HG02943 (cell line): ENCODE measurements around the gene CDKAL1.

Experiments used
- ATAC-seq: cut with Tn5 transposase; IDR thresholded peaks from one replicate; pipeline ENCODE4 v1.9.1; 2021; ENCODE audit warnings: mild to moderate bottlenecking, low read depth, moderate library complexity; ENCODE audit not compliant: unreplicated experiment

Gene CDKAL1

DNA sequence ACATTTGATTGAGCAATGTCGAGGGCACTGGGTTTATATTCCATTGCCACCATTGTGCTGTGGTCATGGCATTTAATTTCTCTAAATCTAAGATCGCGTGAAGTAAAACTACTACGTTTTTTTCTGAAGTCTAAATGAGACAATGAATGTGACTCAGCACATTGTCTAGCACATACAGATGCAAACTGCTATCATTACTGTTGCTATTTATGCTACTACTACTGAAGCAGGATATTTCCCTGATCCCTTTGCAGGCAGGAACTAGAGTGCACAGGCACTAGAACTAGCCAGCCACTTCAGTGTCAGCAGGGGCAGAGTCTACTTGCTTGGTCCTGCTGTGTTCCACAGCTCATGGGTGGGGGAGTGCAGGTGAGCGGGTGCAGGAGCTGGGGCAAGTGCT, 449.7 kb downstream of the CDKAL1 start:
- ATAC-seq = no peak

- no peak for ATAC-seq
Observed at GRCh38 chr6:20985821-20986220, 451.6 kb downstream of the CDKAL1 start.

GRCh38 chr6:20991910-20992309, 457.7 kb downstream of the CDKAL1 start:
- ATAC-seq = no peak

DNA sequence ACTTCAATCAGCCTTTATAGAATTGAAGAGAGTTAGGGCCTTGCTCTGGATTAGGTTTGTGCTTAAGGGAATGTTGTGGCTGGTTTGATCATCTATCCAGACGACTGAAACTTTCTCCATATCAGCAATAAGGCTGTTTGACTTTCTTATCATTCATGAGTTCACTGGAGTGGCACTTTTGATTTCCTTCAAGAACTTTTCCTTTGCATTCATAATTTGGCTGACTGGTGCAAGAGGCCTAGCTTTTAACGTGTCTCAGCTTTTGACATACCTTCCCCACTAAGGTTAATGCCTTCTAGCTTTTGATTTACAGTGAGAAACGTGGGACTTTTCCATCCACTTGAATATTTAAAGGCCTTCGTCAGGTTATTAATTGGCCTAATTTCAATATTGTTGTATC, 461.8 kb downstream of the CDKAL1 start:
- no peak for ATAC-seq

- no peak for ATAC-seq
Observed at GRCh38 chr6:20997143-20997769, 463.0 kb downstream of the CDKAL1 start.

DNA sequence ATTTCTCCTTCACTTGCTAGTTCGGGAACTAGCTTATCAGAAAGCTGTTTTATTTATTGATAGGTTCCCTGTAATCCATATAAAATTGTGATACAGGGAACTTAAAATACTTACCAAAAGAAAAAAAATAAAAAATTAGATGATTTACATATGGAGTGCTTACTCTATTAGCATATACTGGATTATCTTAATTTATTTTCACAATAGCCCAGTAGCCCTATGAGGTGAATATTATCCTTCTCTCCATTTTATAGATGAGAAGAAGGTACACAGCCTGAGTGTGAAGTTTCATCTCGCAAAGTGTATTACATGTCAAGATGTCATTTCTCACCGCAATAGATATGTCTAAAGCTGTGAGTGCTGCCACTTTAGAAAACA, 463.5 kb downstream of the CDKAL1 start:
- no peak for ATAC-seq

DNA sequence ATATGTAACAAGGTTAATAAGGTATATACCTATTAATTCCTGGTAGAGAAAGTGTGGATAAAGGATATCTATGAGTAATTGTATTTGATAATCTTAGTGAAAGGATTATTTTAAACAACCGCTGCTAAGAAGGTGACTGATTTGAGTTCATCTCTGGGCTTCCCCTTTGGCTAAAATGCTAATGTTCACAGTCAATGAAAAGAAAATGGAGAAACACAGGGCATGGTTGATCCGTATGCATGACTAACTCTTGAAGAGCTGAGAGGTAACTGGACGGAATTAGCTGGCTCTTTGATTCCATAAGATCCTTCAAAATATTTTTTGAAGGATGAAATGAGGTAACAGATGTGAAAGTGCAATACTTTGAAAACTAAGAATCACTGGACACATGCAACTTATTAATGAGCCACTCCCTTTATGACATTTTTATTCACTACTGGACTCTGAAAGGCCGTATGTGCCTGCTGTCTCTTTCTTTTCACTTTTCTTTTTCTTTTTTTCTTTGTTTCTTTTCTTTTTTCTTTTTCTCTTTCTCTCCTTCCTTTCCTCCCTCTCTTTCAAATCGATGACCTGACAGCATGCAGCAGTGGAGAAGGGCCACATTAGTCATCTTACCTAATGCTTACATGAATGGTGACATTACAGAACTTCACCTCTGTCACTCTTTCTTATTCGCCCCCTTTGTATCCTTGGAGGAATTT, 464.6 kb downstream of the CDKAL1 start:
- no peak for ATAC-seq

DNA sequence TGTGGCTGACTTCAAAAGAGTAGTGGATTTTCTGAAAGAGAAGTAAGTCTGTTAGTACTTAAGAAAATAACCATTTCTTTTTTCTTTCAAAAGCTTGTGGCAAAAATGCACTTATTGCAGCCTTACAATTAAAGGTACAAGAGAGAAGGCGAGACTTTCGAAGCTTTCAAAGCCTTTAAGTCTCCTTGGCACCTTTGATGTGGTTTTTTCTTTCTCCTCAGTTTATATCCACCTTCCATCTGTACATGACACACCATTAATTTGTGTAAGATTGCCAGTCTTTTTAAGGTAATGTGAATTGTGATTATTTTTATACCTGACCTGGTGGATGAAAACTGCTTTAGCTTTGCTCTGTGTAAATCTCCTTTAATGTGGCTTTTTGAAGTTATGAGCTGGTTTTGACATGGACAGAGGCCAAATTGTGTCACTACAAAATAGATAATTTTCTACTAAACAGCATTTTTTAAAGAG, 466.1 kb downstream of the CDKAL1 start:
- ATAC-seq = no peak

GRCh38 chr6:21001736-21002135, 467.5 kb downstream of the CDKAL1 start:
- no peak for ATAC-seq

GRCh38 chr6:21003780-21004541, 469.7 kb downstream of the CDKAL1 start:
- ATAC-seq = peak; percentile 79

DNA sequence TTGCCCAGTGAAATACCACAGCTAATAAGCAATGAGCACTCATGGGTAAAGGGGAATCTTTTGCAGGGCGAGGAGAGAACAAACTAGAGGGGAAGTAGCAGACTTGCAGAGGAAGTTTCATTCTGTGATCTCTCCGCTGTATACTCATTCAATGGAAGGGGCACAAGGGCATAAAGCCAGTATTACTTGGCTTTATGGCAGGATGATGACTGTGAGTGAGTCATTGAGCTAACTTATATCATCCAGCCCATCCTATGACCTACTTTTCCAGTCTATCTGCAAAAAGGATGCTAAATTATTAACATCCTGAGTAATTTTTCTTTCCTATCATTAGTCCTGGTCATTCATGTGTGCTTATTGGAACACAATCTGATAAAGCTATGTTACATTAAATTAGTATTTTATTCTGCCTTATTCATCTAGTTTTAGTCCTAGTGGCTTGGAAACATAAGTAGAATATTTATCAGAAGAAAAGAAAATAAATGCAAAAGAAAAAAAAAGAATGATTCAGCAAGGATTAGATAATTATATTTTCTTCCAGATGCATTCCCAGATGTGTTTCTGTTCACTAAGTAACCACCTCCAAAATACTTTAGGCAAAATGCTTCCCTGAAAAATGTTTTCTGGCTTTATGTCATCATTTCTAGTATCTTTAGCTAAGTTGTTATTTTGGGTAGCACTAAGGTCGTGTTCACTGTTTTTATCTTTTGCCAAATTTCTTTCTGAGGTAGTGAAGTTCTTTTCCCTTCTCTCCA, 471.7 kb downstream of the CDKAL1 start:
- no peak for ATAC-seq

DNA sequence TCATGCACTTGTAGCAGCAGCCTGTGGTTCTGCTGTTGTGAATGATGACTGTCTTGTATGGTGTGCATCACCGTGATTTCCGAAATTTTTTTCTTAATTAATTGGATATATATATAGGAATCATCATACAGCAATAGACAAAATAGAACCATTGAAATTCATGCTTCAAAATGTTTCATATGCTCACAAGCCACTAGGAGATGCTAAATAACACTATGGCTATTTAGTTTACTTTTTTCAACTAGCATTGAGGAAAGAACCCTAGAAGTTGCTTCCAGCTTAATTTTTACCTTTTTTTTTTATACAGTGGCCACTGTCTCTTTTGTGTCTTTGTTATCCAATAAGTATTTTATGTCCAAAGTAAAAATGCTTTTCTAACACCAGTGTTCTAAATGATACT, 485.4 kb downstream of the CDKAL1 start:
- no peak for ATAC-seq

GRCh38 chr6:21022343-21023107, 488.3 kb downstream of the CDKAL1 start:
- ATAC-seq = peak; percentile 90

GRCh38 chr6:21023210-21023609, 489.0 kb downstream of the CDKAL1 start:
- ATAC-seq = no peak

DNA sequence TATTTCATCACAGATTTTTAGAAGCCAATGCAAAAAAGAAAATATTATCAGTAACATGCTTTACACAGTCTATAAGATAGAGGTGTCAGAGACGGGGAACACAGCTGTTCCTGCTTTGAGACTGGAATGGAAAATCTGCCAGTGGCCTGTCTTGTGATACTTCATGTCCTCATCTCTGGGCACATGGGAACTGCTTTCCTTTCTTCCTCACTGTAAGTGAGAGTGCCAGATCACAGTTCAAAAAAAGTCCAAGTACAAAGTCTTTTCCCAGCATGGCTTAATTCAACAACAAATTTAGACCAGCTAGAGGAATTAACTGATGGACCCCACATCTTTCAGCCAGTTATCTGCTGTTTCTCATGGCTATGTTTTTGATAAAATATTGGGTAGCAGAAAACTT, 490.4 kb downstream of the CDKAL1 start:
- no peak for ATAC-seq

DNA sequence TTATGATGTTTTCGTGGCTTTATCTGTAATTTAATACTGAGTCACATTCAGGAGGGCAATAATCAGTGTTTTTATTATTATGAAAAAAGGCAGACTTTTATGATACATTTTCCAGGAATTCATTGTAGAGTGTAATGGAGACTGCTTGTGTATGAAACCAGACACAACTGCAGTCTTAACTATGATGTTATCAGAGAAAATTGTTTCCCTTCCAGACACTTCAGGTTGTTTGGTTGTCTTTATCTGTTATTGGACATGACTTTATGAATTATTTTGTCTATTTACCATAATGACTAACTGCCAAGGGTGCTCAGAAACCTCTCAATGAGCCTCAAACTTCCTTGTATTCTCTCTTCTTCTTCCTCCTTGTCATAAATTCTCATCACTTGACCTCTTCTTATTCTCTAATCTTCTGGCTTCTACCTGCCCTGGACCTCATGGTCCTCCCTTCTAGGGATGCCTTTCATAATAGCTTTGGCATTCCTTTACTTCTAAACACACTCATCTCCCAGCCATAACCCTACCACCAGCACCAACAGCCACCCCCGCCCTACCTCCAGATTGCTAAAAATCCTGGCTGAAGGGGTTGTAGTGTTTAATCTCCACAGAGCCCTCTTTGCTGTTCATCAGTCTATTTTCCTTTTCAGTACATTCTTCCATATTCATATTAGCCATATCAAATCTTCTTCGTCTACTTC, 492.5 kb downstream of the CDKAL1 start:
- ATAC-seq = no peak

DNA sequence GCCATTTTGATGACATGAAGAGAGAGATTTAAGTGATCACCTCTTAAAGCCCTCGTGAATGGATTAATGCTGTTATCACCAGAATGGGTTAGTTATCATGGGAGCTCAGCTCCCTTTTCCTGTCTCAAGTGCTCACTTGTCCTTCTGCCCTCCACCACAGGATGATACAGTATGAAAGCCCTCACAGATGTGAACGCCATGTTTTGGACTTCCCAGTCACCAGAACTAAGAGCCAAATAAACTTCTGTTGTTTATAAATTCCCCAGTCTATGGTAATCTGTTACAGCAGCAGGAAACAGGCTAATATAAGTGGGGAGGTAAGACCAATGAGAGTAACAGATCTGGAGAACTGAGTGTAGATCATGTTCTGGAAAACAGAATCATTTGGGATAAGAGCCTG, 493.2 kb downstream of the CDKAL1 start:
- no peak for ATAC-seq

GRCh38 chr6:21031182-21031581, 496.9 kb downstream of the CDKAL1 start:
- ATAC-seq = no peak

- ATAC-seq = no peak
Observed at GRCh38 chr6:21033084-21033483, 498.8 kb downstream of the CDKAL1 start.
